Measurements from ENCODE around the gene XPA. TPM values are rescaled to one million over a fixed set of nuclear protein-coding genes. Genes with fewer than 3 reads are reported as not detected.

The XPA gene
- total RNA-seq, 6 donors from 2014 or later, result 10.4 to 26.8 (median 11.5) TPM

GRCh38 chr9:97658707-97659106, 38.4 kb downstream of the XPA start:
- DNase-seq (no peak), ATAC-seq (ENCODE audit: low FRiP score in 2 of 2) (no peak)
- Histone ChIP-seq H3K9me3 (no peaks in the 10 kb centered on the region), H3K4me1 (no peaks in the 10 kb centered on the region), H3K27ac (no peak overlapping the region), H3K36me3 (peaks cover 21 to 100% (median 57%) of the 10 kb centered on the region in 4 donors), H3K27me3 (no peaks in the 10 kb centered on the region), H3K4me3 (no peak overlapping the region)
- 80 to 90% methylated on average over 1 of the region's 1 CpG for WGBS, 2 donors
- TF ChIP-seq POLR2AphosphoS5 (IDR thresholded peaks at IDR 0.05) (no peak), POLR2A (IDR thresholded peaks at IDR 0.05) (no peak), CTCF (IDR thresholded peaks at IDR 0.05) (no peak), EP300 (IDR thresholded peaks at IDR 0.05) (no peak)

- H3K27me3 ChIP-seq, result no peaks in the 10 kb centered on the region
- no peak for ATAC-seq (ENCODE audit: low FRiP score in 2 of 2)
- no peak for DNase-seq
- H3K27ac ChIP-seq, result no peak overlapping the region
- H3K36me3 ChIP-seq, result peaks cover 30 to 93% (median 36%) of the 10 kb centered on the region in 4 donors
- TF ChIP-seq POLR2AphosphoS5 (IDR thresholded peaks at IDR 0.05), result no peak
- TF ChIP-seq POLR2A (IDR thresholded peaks at IDR 0.05), result no peak
- no peak for TF ChIP-seq CTCF (IDR thresholded peaks at IDR 0.05)
- TF ChIP-seq EP300 (IDR thresholded peaks at IDR 0.05), result no peak
- H3K4me3 ChIP-seq, result no peak overlapping the region
- peaks cover 0 to 5% (median 0%) of the 10 kb centered on the region in 4 donors for H3K4me1 ChIP-seq
- WGBS, 2 donors, result 71 to 74% methylated on average over 3 of the region's 3 CpGs
- no peaks in the 10 kb centered on the region for H3K9me3 ChIP-seq
Measured at GRCh38 chr9:97651646-97652045, 45.5 kb downstream of the XPA start.

- H3K36me3 ChIP-seq, result peaks cover 14 to 91% (median 24%) of the 10 kb centered on the region in 4 donors
Measured at GRCh38 chr9:97647996-97648395, 49.1 kb downstream of the XPA start.

GRCh38 chr9:97645720-97646119, 51.4 kb downstream of the XPA start:
- ATAC-seq (ENCODE audit: low FRiP score in 2 of 2), result no peak
- Histone ChIP-seq H3K4me1 (peaks cover 0 to under 1% (median 0%) of the 10 kb centered on the region in 4 donors), H3K27me3 (no peaks in the 10 kb centered on the region), H3K27ac (no peak overlapping the region), H3K9me3 (no peaks in the 10 kb centered on the region), H3K36me3 (peaks cover 14 to 92% (median 32%) of the 10 kb centered on the region in 4 donors), H3K4me3 (no peak overlapping the region)
- DNase-seq, result no peak
- TF ChIP-seq POLR2A (IDR thresholded peaks at IDR 0.05) (no peak), POLR2AphosphoS5 (IDR thresholded peaks at IDR 0.05) (no peak), CTCF (IDR thresholded peaks at IDR 0.05) (no peak), EP300 (IDR thresholded peaks at IDR 0.05) (no peak)

More at GRCh38 chr9:97647996-97648395, 49.1 kb downstream of the XPA start:
- 91 to 93% methylated on average over 5 of the region's 5 CpGs for WGBS, 2 donors
- no peak for DNase-seq
- no peak overlapping the region for H3K4me3 ChIP-seq
- no peaks in the 10 kb centered on the region for H3K27me3 ChIP-seq
- H3K4me1 ChIP-seq, result peaks cover 0 to 5% (median 0%) of the 10 kb centered on the region in 4 donors
- ATAC-seq (ENCODE audit: low FRiP score in 2 of 2), result no peak
- H3K27ac ChIP-seq, result no peak overlapping the region
- no peaks in the 10 kb centered on the region for H3K9me3 ChIP-seq
- TF ChIP-seq EP300 (IDR thresholded peaks at IDR 0.05) (no peak), CTCF (IDR thresholded peaks at IDR 0.05) (no peak)

GRCh38 chr9:97640325-97640724, 56.8 kb downstream of the XPA start:
- no peak overlapping the region for H3K27ac ChIP-seq
- no peaks in the 10 kb centered on the region for H3K9me3 ChIP-seq
- ATAC-seq (ENCODE audit: low FRiP score in 2 of 2) (no peak), DNase-seq (no peak)
- no peak overlapping the region for H3K4me3 ChIP-seq
- WGBS, 2 donors, result 63 to 75% methylated on average over 2 of the region's 2 CpGs
- peaks cover 5 to 47% (median 17%) of the 10 kb centered on the region in 4 donors for H3K36me3 ChIP-seq
- no peaks in the 10 kb centered on the region for H3K27me3 ChIP-seq
- peaks cover 12 to 35% (median 19%) of the 10 kb centered on the region in 4 donors for H3K4me1 ChIP-seq
- TF ChIP-seq POLR2AphosphoS5 (IDR thresholded peaks at IDR 0.05), result no peak
- TF ChIP-seq POLR2A (IDR thresholded peaks at IDR 0.05), result no peak
- no peak for TF ChIP-seq EP300 (IDR thresholded peaks at IDR 0.05)
- no peak for TF ChIP-seq CTCF (IDR thresholded peaks at IDR 0.05)
